Activated CD4-positive, alpha-beta T cell treated with anti-CD3 and anti-CD28 coated beads, Interleukin-2, amount 50 U/mL, for 4 hours (primary cell): ENCODE measurements around the gene MARCHF3.
"Not testable (repeated sequence)": the region's sequence is repeated elsewhere in the genome, so short reads cannot be mapped to it uniquely, and the experiment has no call there.

Source experiments
- DNase-seq, 2 experiments: peaks; one replicate each; pipeline ENCODE4 v3.0.0-alpha.2; 2020

The MARCHF3 gene

GRCh38 chr5:126866851-126867636, 163.3 kb downstream of the MARCHF3 start:
- no peak for DNase-seq

DNA sequence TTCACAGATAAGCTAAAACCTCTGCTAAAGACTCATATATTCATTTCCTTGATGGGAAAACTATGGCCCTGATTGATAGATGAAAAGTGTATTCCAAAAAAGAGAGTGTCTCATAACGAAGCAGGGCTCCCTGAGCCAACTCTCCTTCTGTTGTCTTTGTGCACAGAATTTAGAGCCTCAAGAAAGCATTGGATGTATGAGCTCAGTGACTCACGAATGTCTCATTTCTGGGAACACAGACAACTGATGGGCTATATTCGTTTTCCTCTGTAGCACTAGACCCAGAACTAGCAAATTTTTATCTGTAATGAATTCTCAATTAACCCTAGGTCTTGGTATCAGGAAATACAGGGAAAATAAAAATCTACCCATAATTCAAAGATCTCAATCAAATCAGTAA, 165.1 kb downstream of the MARCHF3 start:
- DNase-seq, result no peak

GRCh38 chr5:126864042-126864688, 166.2 kb downstream of the MARCHF3 start:
- DNase-seq, result no peak

- no peak for DNase-seq
These were observed 167.0 kb downstream of the MARCHF3 start for GRCh38 chr5:126863402-126863801.

DNA sequence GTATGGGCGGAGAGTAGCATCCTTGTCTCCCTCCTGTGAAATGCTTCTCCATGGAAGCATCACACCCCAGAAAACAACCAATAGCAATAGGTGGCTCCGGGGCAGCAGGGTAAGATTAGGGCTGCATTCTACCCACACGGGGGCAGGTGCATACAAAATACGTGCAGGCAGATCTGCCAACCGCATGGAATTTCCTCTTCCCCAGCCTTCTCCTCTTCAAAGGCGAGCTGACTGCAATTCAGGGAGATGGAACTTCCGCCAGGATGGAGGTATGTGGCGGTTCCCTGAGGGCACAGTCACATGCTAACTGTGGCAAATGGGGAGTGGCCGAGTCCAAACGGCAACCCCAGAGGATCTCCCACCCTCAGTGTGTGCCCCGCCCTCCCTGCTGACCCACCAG, 171.9 kb downstream of the MARCHF3 start:
- no peak for DNase-seq

- DNase-seq, result no peak
These were observed 172.6 kb downstream of the MARCHF3 start for GRCh38 chr5:126857472-126858410.

DNA sequence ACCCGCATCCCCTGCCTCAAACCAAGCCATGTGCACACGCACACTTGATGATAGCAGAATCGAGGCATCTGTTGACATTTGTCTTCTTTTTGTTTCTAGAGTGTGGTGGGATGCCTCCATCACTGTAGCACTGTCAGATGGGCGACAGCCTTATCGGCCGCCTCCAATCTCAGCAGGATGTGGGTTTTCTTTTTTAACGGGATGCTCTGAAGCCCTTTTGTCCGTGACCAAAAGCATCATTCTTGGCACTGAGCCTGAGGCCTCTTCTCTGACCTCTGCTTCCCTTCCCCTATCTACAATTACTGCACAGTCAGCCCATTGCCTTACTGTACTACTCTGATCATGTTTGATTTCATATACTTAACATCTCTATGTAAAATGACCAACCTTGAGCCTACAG, 175.1 kb downstream of the MARCHF3 start:
- no peak for DNase-seq

GRCh38 chr5:126854526-126855110, 175.7 kb downstream of the MARCHF3 start:
- no peak for DNase-seq

DNA sequence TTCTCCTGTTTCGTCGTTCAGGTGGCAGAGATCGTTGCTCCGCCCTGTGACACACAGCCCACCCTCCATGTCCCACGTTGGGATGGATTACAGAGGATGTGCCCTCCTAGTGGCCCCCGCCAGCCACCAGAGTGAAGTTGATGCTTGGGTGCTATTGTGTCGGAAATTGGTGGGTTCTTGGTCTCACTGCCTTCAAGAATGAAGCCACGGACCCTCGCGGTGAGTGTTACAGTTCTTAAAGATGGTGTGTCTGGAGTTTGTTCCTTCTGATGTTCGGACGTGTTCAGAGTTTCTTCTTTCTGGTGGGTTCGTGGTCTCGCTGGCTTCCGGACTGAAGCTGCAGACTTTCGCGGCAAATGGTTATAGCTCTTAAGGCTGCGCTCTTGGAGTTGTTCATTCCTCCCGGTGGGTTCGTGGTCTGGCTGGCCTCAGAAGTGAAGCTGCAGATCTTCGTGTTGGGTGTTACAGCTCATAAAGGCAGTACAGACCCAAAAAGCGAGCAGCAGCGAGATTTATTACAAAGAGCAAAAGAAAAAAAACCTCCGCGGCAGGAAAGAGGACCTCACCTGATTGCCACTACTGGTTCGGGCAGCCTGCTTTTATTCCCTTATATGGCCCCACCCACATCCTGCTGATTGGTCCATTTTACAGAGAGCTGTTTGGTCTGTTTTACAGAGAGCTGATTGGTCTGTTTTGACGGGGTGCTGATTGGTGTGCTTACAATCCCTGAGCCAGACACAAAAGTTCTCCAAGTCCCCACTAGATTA, 176.6 kb downstream of the MARCHF3 start:
- peak in 1 of 2 experiments; percentile 5 for DNase-seq

- DNase-seq, result no peak
These were observed 177.5 kb downstream of the MARCHF3 start for GRCh38 chr5:126852841-126853271.

DNA sequence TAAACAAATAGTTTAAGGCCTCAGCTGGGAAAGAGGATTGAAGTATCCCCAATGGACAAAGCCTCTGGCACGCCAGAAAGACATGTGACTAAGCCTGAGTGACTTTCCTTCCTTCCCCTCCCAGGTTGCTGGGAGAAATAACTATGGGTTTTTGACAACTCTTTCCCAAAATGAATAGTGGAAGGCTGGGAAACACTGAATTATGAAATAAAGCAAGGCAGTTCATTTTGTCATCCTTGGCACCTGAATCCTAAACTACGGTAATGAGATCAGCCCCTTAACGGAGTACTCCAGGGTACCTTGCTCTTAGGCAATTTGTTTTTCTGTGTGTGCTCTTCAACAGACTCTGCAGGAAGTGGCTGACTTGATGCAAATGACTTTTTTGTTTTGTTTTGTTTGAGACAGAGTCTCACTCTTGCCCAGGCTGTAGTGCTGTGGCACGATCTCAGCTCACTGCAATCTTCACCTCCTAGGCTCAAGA, 178.2 kb downstream of the MARCHF3 start:
- DNase-seq, result no peak

DNA sequence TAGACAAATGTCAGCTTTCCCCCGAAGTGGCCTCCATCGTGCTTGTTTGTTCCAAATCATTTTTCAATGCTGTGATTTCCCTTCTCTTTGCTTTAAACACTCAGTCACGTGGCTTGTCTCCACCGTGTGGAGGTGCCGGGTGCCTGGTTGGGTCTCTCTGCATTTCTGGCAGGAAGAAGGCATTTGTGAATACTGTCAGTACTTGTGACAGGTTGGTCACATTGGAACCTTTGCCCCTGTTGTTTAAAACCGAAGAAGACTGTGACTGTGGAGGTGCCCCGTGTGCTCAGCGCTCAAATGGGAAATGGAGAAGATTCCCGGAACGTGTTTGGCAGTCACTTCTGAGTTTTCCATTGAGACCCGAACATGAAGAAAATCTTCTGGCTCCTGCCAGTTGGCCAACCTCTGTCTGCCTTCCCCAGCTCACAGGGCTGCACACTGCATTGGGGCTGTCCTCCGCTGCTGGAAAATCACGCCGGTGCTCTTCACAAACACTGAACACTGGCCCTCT, 178.8 kb downstream of the MARCHF3 start:
- no peak for DNase-seq

DNA sequence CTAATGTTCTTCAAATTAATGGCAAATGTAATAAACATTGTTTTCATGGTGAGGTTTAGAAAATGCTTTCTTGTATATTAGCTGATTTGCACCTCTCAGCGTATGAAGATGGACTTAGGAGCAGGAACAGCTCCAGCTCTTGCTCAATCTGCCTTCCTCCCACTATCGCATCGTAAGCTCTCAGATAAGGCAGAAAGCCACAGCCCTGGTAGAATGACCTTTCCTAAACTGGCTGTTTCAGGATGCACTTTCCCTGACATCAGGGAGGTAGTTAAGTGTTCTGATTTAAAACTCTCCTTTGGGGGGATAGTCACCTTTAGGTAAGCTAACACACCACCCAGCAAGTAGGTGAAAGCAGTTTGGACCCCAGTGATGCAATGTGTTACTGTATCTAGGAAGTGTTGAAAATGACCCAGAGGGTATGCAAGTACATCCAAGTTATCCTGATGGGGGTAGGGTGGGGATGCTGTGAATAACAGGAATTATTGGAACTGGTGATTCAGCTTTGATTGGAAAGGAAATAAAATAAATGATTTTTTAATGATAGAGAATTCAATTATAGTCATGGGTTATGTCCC, 181.2 kb downstream of the MARCHF3 start:
- no peak for DNase-seq

DNA sequence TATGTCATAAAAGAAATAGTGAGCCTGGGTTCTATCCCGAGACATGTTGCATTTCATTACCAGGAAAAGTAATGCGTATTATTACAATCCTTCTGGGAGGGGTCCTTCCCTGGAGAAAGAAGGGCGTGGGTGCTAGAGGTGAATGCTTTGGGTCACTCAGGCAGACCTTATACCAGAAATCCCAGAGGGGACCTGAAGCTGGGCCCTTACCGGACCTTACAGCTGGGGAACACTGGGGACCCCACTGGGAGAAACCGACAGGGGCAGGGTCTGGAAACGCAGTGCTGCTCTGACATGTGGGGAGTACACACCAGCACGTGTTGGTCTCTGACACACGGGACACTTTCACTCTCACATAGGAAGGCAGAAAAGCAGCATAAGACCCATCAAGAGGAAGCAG, 182.1 kb downstream of the MARCHF3 start:
- no peak for DNase-seq

- DNase-seq, result no peak
These were observed 182.5 kb downstream of the MARCHF3 start for GRCh38 chr5:126847826-126848251.

DNA sequence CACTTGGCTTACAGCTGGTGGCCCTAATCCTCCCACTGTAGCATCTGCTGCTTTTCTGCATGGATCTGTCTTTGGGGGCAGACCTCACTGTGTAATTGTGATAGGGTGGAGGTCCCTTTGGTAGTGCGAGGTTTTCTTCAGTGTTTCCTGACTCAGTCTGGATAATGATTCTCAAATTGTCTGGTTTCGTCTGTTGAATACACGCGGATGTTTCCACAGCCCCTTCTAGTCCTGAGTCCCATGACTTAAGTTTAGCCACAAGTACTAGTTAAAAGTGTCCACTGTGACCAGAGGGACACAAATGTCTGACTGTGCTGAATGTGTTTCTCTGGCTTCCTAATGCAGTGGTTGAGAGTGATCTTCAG, 182.9 kb downstream of the MARCHF3 start:
- no peak for DNase-seq

GRCh38 chr5:126846744-126847455, 183.5 kb downstream of the MARCHF3 start:
- no peak for DNase-seq

- no peak for DNase-seq
These were observed 184.0 kb downstream of the MARCHF3 start for GRCh38 chr5:126846344-126846743.

DNA sequence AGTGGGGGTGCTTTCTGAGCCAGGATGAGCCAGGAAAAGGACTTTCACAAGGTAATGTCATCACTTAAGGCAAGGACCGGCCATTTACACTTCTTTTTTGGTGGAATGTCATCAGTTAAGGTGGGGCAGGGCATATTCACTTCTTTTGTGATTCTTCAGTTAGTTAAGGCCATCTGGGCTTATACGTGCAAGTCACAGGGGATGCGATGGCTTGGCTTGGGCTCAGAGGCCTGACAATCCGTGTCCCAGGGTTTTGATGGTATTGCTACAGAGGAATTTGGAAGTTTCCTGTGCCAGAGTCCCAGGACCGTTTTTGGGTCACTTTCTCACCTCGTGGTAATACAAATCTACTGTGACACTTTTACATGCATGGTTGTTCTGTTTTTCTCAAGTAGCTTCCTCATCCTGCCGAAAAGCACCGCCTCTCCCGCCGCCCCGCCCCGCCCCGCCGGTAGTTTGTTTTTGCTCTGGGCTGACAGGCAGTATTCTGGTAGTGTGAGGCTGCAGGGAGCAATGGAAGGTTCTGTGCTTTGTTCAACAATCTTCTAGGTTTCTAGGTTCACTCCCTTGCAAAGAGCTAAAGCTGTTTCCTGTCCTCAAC, 184.8 kb downstream of the MARCHF3 start:
- peak; percentile 50 to 53 for DNase-seq

DNA sequence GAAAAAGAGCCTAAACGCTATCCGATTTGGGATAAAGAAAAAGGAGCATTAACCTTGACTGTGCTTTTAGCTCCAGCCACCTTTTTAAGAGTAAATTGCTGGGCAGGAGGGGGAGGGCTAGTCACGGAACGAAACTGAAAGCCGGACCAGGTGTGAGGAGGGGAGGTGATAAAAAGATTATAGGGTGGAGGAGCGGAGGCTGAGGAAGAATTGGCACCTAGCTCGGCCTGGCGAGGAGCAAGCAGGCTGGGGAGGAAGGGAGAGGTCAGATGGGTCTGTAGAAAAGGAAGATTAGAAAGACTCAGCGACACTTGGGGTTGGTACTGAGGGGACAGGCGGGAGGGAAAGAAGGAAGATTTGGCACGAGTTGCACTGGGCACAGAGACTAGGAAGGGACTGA, 187.0 kb downstream of the MARCHF3 start:
- DNase-seq, result not testable (repeated sequence)
